ENCODE results near the gene HSPA14. TPM values are rescaled to one million over a fixed set of nuclear protein-coding genes. Genes with fewer than 3 reads are reported as not detected.

HSPA14 gene
- total RNA-seq, 1 experiment from 2014 or later, result 30.1 TPM

DNA sequence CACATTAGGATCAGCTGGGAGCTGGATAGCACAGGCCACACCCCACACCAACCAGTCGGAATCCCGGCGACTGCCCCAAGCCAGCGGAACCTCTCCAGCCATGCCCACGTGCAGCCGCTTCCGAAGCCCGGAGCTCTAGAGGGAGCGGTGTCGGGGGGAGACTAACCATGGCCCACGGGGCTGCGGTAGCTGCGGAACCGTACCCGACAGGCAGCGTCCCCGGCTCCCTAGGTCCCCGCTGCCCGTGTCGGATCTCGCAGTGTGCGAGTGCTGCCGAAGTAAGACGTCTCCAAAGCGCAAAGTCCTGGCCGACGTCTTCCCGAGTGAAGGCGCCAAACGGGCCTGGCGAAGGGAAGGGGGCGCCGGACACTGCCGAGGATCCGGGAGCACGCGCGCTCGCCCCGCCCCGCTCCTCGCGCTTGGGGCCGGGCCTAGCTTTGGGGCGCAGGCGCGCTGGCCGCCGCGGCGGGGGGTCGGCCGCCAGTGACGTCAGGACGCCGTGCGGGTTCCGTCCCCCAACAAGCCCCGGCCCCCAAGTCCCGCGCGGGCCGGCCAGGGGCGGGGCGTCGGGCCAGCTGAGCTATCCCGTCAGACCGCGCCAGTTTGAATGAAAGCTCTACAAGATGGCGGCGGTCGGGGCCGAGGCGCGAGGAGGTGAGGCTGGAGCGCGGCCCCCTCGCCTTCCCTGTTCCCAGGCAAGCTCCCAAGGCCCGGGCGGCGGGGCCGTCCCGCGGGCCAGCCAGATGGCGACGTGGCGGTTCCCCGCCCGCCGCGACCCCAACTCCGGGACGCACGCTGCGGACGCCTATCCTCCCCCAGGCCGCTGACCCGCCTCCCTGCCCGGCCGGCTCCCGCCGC is 40.4 kb downstream of the HSPA14 start, which contains the start of gene SUV39H2 (continued):
- TF ChIP-seq E2F5 (CRISPR knock-in tag; IDR thresholded peaks at IDR 0.05), result peak; percentile 73
- TF ChIP-seq IRF2 (CRISPR knock-in tag; IDR thresholded peaks at IDR 0.05; ENCODE audit: borderline replicate concordance, low read depth), result no peak
- no peak for TF ChIP-seq ZNF232 (CRISPR knock-in tag; IDR thresholded peaks at IDR 0.05)
- no peak for TF ChIP-seq FOXJ3 (CRISPR knock-in tag; IDR thresholded peaks at IDR 0.05; ENCODE audit: borderline replicate concordance)
- no peak for TF ChIP-seq PRRX2 (CRISPR knock-in tag; IDR thresholded peaks at IDR 0.05)
- TF ChIP-seq HMGA2 (CRISPR knock-in tag; IDR thresholded peaks at IDR 0.05), result 0 out of 2 replicates have a peak, but pooled peaks have one; percentile 19
- TF ChIP-seq TCF7 (CRISPR knock-in tag; IDR thresholded peaks at IDR 0.05; ENCODE audit: low read depth), result peak; percentile 71; the same call in 1 of the 2 replicates
- TF ChIP-seq GABPB1 (CRISPR knock-in tag; IDR thresholded peaks at IDR 0.05), result peak; percentile 6; the same call in 1 of the 2 replicates
- peak; percentile 90; the same call in 1 of the 2 replicates for TF ChIP-seq JUN (CRISPR knock-in tag; IDR thresholded peaks at IDR 0.05)
- TF ChIP-seq EMX1 (CRISPR knock-in tag; IDR thresholded peaks at IDR 0.05), result no peak
- TF ChIP-seq, protein P1, sequence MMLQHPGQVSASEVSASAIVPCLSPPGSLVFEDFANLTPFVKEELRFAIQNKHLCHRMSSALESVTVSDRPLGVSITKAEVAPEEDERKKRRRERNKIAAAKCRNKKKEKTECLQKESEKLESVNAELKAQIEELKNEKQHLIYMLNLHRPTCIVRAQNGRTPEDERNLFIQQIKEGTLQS (CRISPR knock-in tag; conservative IDR thresholded peaks at IDR 0.05), result no peak
- TF ChIP-seq ZNF416 (CRISPR knock-in tag; IDR thresholded peaks at IDR 0.05), result no peak
- no peak for TF ChIP-seq ZSCAN18 (CRISPR knock-in tag; IDR thresholded peaks at IDR 0.05)
- no peak for TF ChIP-seq OVOL2 (CRISPR knock-in tag; IDR thresholded peaks at IDR 0.05; ENCODE audit: borderline replicate concordance)
- TF ChIP-seq ATF2 (CRISPR knock-in tag; IDR thresholded peaks at IDR 0.05; ENCODE audit: borderline replicate concordance, low read depth), result no peak
- no peak for TF ChIP-seq AR (CRISPR knock-in tag; IDR thresholded peaks at IDR 0.05)
- TF ChIP-seq ZNF219 (CRISPR knock-in tag; IDR thresholded peaks at IDR 0.05; ENCODE audit: borderline replicate concordance), result 0 out of 2 replicates have a peak, but pooled peaks have one; percentile 58
- no peak for TF ChIP-seq GRHL2 (CRISPR knock-in tag; IDR thresholded peaks at IDR 0.05; ENCODE audit: insufficient replicate concordance, severe bottlenecking)
- TF ChIP-seq ZNF138 (CRISPR knock-in tag; conservative IDR thresholded peaks at IDR 0.05), result 0 out of 2 replicates have a peak, but pooled peaks have one; percentile 11
- TF ChIP-seq ATF1 (CRISPR knock-in tag; IDR thresholded peaks at IDR 0.05), result 0 out of 2 replicates have a peak, but pooled peaks have one; percentile 0
- no peak for TF ChIP-seq ZNF425 (CRISPR knock-in tag; conservative IDR thresholded peaks at IDR 0.05)
- peak; percentile 34; the same call in 1 of the 2 replicates for TF ChIP-seq MYBL2 (CRISPR knock-in tag; IDR thresholded peaks at IDR 0.05)
- peak; percentile 75; the same call in 1 of the 2 replicates for TF ChIP-seq ELF4 (CRISPR knock-in tag; IDR thresholded peaks at IDR 0.05; ENCODE audit: low read depth)
- 0 out of 2 replicates have a peak, but pooled peaks have one; percentile 42 for TF ChIP-seq ZNF263 (CRISPR knock-in tag; IDR thresholded peaks at IDR 0.05; ENCODE audit: low read depth)
- TF ChIP-seq CREM (CRISPR knock-in tag; IDR thresholded peaks at IDR 0.05), result peak; percentile 76
- TF ChIP-seq FOXP1 (CRISPR knock-in tag; IDR thresholded peaks at IDR 0.05; ENCODE audit: borderline replicate concordance), result peak; percentile 56
- no peak for TF ChIP-seq NFYB (CRISPR knock-in tag; conservative IDR thresholded peaks at IDR 0.05; ENCODE audit: low read depth)
- no peak for TF ChIP-seq SOX15 (CRISPR knock-in tag; IDR thresholded peaks at IDR 0.05)
- no peak for TF ChIP-seq ZNF317 (CRISPR knock-in tag; IDR thresholded peaks at IDR 0.05; ENCODE audit: borderline replicate concordance, low read depth)

Measured in WTC11 (cell line).